MM.1S (cell line): ENCODE data around the gene MOSPD3.

Experiments used
- DNase-seq: peaks from one replicate; pipeline ENCODE4 v3.0.0-alpha.2; 2015
- H2AFZ ChIP-seq: fragments of 300-600 bp; sonication (generic); 2 replicates; pipeline ENCODE4 v1.6.0; 2016; ENCODE audit warnings: antibody characterized with exemption, low read length
- H3F3A ChIP-seq: fragments of 300-600 bp; sonication (generic); 2 replicates; pipeline ENCODE4 v1.6.1; 2016; ENCODE audit warnings: mild to moderate bottlenecking, antibody characterized with exemption, low read length, moderate library complexity, mixed read lengths; ENCODE audit not compliant: insufficient read depth
- H3K27ac ChIP-seq: fragments of 300-600 bp; sonication (generic); 2 replicates; pipeline ENCODE4 v1.5.1; 2016; ENCODE audit warnings: mild to moderate bottlenecking, low read length
- H3K27me3 ChIP-seq: fragments of 300-600 bp; sonication (generic); replicated peaks from 2 replicates; pipeline ENCODE4 v1.6.0; 2016; ENCODE audit warnings: low read length; ENCODE audit not compliant: insufficient read depth
- H3K36me3 ChIP-seq: fragments of 300-600 bp; sonication (generic); replicated peaks from 2 replicates; pipeline ENCODE4 v1.6.1; 2016; ENCODE audit warnings: mild to moderate bottlenecking, low read length, mixed read lengths; ENCODE audit not compliant: insufficient read depth
- H3K4me1 ChIP-seq: fragments of 300-600 bp; sonication (generic); 2 replicates; pipeline ENCODE4 v1.6.1; 2016; ENCODE audit warnings: low read length, mixed read lengths
- H3K4me2 ChIP-seq: fragments of 300-600 bp; sonication (generic); 2 replicates; pipeline ENCODE4 v1.6.0; 2016; ENCODE audit warnings: low read depth, low read length
- H3K4me3 ChIP-seq: fragments of 300-600 bp; sonication (generic); 2 replicates; pipeline ENCODE4 v1.5.1; 2016; ENCODE audit warnings: low read length, mixed read lengths
- H3K79me2 ChIP-seq: fragments of 300-600 bp; sonication (generic); 2 replicates; pipeline ENCODE4 v1.6.1; 2016; ENCODE audit warnings: mixed run types, low read length, mixed read lengths
- H3K9ac ChIP-seq: fragments of 300-600 bp; sonication (generic); 2 replicates; pipeline ENCODE4 v1.6.1; 2016; ENCODE audit warnings: low read length, mixed read lengths
- H3K9me2 ChIP-seq: fragments of 300-600 bp; sonication (generic); replicated peaks from 2 replicates; pipeline ENCODE4 v1.6.1; 2016; ENCODE audit warnings: mild to moderate bottlenecking, low read length, mixed read lengths; ENCODE audit not compliant: insufficient read depth
- H3K9me3 ChIP-seq: fragments of 300-600 bp; sonication (generic); replicated peaks from 2 replicates; pipeline ENCODE4 v1.6.1; 2016; ENCODE audit warnings: mild to moderate bottlenecking, low read length, mixed read lengths; ENCODE audit not compliant: insufficient read depth
- H4K20me1 ChIP-seq: fragments of 300-600 bp; sonication (generic); 2 replicates; pipeline ENCODE4 v1.6.1; 2016; ENCODE audit warnings: mild to moderate bottlenecking, low read length, moderate library complexity, mixed read lengths; ENCODE audit not compliant: insufficient read depth
- CTCF ChIP-seq: fragments of 300-600 bp; sonication (generic); IDR thresholded peaks from 2 replicates; pipeline ENCODE4 v1.5.1; 2016; ENCODE audit warnings: antibody characterized with exemption, low read length, mixed read lengths
- EZH2 ChIP-seq: fragments of 300-600 bp; sonication (generic); optimal IDR thresholded peaks from 2 replicates; pipeline ENCODE3; 2017; ENCODE audit warnings: low read depth, mild to moderate bottlenecking, antibody characterized with exemption, low read length, mixed read lengths
- EZH2phosphoT487 ChIP-seq: fragments of 300-600 bp; sonication (generic); IDR thresholded peaks from 2 replicates; pipeline ENCODE4 v1.6.1; 2018; ENCODE audit warnings: antibody characterized with exemption, low read length

MOSPD3 gene

DNA sequence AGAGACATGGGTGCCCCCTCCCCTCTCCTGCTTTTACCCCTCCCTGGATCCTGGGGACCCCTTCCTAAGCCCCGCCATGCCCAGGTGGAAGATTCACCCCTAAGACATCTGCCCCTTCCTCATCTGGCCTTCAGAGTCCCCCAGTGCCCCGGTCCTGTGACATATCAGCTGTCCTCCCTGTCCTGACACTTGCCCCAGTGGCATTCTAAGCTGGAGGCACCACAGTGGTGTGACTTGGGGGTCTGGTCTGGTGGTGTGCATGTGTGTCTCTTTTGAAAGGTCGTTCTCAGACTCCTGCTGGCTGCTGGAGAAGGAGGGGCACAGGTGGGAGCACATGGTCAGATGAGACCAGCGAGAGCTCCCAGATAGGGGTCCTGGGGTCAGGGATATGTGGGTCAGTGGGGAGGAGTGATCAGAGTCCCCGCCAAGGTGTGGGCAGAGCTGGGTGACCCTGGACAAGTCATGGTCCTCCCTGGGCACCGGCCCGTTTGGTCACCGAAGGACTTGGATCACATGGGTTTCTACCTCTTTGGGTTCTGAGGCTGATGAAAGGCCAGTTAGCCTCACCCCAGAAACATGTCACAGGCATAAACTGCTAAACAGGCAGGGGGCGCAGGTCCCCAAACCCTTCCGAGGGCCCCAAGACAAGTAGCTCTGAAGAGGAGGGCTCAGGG is 29.7 kb downstream of the MOSPD3 start:
- Histone ChIP-seq H3K4me1 (no peaks in the 10 kb centered on the region), H3K79me2 (no peaks in the 10 kb centered on the region), H3K4me2 (peak overlapping the region; percentile 55; the same call in 1 of the 2 replicates), H3K27me3 (peaks cover 87% of the 10 kb centered on the region), H4K20me1 (no peaks in the 10 kb centered on the region), H3K9me3 (no peaks in the 10 kb centered on the region), H3F3A (no peaks in the 10 kb centered on the region), H3K4me3 (peak overlapping the region; percentile 39; the same call in 1 of the 2 replicates), H2AFZ (no peak overlapping the region; the same call in 1 of the 2 replicates), H3K9me2 (no peaks in the 10 kb centered on the region), H3K27ac (no peak overlapping the region), H3K36me3 (no peaks in the 10 kb centered on the region), H3K9ac (no peak overlapping the region)
- TF ChIP-seq CTCF = no peak
- TF ChIP-seq EZH2phosphoT487 = no peak
- TF ChIP-seq EZH2 = no peak
- no peak for DNase-seq

- Histone ChIP-seq H3K36me3 (no peaks in the 10 kb centered on the region), H3K79me2 (no peaks in the 10 kb centered on the region), H2AFZ (no peak overlapping the region; the same call in 1 of the 2 replicates), H3K27ac (no peak overlapping the region), H3F3A (no peaks in the 10 kb centered on the region), H3K27me3 (peaks cover 88% of the 10 kb centered on the region), H3K9ac (no peak overlapping the region), H3K4me2 (peak overlapping the region; percentile 55; the same call in 1 of the 2 replicates), H3K9me3 (no peaks in the 10 kb centered on the region), H3K4me3 (peak overlapping the region; percentile 39; the same call in 1 of the 2 replicates), H3K9me2 (no peaks in the 10 kb centered on the region), H4K20me1 (no peaks in the 10 kb centered on the region), H3K4me1 (no peaks in the 10 kb centered on the region)
- TF ChIP-seq EZH2 (no peak), CTCF (no peak), EZH2phosphoT487 (no peak)
- DNase-seq = peak; percentile 58
These were observed 30.2 kb downstream of the MOSPD3 start for GRCh38 chr7:100642534-100642907.

DNA sequence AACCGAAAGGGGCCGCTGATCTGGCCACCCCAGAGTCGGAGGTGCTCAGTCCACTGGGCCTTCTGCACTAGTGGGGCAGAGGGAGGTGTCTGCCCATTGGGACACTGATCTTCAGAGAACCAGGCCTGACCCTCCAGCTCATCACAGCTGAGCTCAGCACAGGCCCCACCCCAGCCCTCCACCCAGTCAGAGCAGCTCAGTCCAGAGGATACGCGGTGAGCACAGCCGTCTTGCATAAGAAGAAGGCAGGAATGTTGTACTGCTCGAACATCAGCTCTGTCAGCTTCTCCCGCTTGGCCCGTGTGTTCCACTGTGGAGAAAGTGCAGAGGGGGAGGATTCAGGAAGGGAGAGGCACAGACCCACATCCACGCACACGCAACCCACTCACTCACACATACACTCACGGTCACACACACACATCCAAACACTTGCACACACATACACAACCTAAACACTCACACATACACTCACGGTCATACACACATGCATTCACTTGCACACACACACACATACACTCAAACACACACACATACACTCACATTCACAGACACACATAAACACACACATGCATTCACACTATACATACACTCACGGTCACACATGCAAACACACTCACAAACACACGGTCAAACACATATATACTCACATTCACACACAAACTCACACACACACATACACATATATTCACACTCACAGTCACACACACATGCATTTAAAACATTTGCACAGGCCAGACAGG is 37.7 kb downstream of the MOSPD3 start:
- TF ChIP-seq EZH2 = no peak
- no peak for TF ChIP-seq EZH2phosphoT487
- TF ChIP-seq CTCF = no peak
- Histone ChIP-seq H3K36me3 (no peaks in the 10 kb centered on the region), H2AFZ (no peak overlapping the region), H3K9ac (no peak overlapping the region), H3K27ac (no peak overlapping the region), H3K9me2 (no peaks in the 10 kb centered on the region), H4K20me1 (no peaks in the 10 kb centered on the region), H3K4me3 (no peak overlapping the region), H3K4me1 (no peaks in the 10 kb centered on the region), H3K27me3 (peaks cover 88% of the 10 kb centered on the region), H3F3A (no peaks in the 10 kb centered on the region), H3K79me2 (no peaks in the 10 kb centered on the region), H3K4me2 (no peak overlapping the region), H3K9me3 (no peaks in the 10 kb centered on the region)
- no peak for DNase-seq
